ENCODE data around the gene EEFSEC.

GRCh38 chr3:128413413-128414205 is 260.3 kb downstream of the EEFSEC start:
- TF ChIP-seq CTCF (IDR thresholded peaks at IDR 0.05) = no peak
- TF ChIP-seq POLR2AphosphoS5 (IDR thresholded peaks at IDR 0.05; ENCODE audit: insufficient read depth in 1 of 2, low read depth in 1 of 2) = no peak
- no peak for TF ChIP-seq POLR2A (IDR thresholded peaks at IDR 0.05)
